Measurements from ENCODE around the gene RAB9A.

The RAB9A gene

DNA sequence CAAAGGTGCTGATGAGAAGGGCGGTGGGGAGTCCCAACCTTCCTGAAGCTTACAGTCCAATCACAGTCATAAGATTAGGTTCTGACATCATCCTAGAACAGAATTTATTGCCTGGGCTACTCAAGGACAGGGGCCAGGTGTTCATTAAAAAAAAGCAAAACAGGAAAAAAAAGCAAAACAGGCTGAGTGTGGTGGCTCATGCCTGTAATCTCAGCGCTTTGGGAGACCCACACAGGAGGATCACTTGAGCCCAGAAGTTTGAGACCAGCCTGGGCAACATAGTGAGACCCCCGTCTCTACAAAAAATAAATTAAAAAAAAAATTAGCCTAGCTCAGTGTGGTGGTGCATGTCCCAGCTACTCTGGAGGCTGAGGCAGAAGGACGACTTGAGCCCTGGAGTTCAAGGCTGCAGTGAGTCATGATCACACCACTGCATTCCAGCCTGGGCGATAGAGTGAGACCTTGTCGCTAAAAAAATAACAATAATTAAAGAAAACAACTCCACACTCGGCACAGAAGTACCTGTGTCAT lies 3.0 kb downstream of the RAB9A start:
- Histone ChIP-seq H3K27ac (replicated peaks) (no peak overlapping the region), H3K4me3 (replicated peaks; ENCODE audit: insufficient read depth, low read length) (no peak overlapping the region), H3K27me3 (ENCODE audit: insufficient read depth, poor library complexity, severe bottlenecking) (peaks cover 3% of the 10 kb centered on the region)
- DNase-seq (ENCODE audit: low read depth in 1 of 2, low spot score in 1 of 2) = no peak
- TF ChIP-seq, protein P1, sequence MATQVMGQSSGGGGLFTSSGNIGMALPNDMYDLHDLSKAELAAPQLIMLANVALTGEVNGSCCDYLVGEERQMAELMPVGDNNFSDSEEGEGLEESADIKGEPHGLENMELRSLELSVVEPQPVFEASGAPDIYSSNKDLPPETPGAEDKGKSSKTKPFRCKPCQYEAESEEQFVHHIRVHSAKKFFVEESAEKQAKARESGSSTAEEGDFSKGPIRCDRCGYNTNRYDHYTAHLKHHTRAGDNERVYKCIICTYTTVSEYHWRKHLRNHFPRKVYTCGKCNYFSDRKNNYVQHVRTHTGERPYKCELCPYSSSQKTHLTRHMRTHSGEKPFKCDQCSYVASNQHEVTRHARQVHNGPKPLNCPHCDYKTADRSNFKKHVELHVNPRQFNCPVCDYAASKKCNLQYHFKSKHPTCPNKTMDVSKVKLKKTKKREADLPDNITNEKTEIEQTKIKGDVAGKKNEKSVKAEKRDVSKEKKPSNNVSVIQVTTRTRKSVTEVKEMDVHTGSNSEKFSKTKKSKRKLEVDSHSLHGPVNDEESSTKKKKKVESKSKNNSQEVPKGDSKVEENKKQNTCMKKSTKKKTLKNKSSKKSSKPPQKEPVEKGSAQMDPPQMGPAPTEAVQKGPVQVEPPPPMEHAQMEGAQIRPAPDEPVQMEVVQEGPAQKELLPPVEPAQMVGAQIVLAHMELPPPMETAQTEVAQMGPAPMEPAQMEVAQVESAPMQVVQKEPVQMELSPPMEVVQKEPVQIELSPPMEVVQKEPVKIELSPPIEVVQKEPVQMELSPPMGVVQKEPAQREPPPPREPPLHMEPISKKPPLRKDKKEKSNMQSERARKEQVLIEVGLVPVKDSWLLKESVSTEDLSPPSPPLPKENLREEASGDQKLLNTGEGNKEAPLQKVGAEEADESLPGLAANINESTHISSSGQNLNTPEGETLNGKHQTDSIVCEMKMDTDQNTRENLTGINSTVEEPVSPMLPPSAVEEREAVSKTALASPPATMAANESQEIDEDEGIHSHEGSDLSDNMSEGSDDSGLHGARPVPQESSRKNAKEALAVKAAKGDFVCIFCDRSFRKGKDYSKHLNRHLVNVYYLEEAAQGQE (IDR thresholded peaks at IDR 0.05; ENCODE audit: insufficient replicate concordance, low read depth) = no peak

DNA sequence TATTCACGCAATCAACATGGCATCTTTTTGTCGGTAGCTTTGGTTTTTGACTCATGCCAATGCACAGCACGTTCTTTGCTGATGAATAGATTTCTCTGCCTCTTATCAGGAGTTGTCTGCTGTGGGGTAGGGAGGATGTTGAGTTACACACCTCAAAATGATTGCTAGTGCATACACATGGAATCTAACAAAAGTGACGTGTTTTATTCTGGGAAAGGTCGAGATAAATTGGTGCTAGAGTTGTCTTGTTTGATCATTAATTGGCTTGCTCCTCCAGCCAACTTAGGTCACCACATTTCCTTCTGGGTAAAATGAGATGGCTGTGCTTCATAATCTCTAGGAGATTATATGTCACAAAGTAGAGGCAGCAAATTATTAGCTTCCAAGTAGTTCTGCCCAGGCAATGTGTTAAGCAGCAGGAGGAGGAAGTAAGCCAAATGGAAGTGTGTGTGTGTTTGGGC lies 3.9 kb downstream of the RAB9A start:
- DNase-seq (ENCODE audit: low read depth in 1 of 2, low spot score in 1 of 2) = no peak
- TF ChIP-seq, protein P1 (IDR thresholded peaks at IDR 0.05; ENCODE audit: insufficient replicate concordance, low read depth) = no peak
- TF ChIP-seq SPI1 (IDR thresholded peaks at IDR 0.05; ENCODE audit: borderline replicate concordance, low read depth) (no peak), GABPA (IDR thresholded peaks at IDR 0.05; ENCODE audit: low read depth) (no peak), POLR2AphosphoS5 (IDR thresholded peaks at IDR 0.05; ENCODE audit: low read depth) (no peak)
- TF ChIP-seq, protein P2, sequence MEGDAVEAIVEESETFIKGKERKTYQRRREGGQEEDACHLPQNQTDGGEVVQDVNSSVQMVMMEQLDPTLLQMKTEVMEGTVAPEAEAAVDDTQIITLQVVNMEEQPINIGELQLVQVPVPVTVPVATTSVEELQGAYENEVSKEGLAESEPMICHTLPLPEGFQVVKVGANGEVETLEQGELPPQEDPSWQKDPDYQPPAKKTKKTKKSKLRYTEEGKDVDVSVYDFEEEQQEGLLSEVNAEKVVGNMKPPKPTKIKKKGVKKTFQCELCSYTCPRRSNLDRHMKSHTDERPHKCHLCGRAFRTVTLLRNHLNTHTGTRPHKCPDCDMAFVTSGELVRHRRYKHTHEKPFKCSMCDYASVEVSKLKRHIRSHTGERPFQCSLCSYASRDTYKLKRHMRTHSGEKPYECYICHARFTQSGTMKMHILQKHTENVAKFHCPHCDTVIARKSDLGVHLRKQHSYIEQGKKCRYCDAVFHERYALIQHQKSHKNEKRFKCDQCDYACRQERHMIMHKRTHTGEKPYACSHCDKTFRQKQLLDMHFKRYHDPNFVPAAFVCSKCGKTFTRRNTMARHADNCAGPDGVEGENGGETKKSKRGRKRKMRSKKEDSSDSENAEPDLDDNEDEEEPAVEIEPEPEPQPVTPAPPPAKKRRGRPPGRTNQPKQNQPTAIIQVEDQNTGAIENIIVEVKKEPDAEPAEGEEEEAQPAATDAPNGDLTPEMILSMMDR (IDR thresholded peaks at IDR 0.05; ENCODE audit: insufficient read depth, low read length) = no peak
- Histone ChIP-seq H3K4me3 (replicated peaks; ENCODE audit: insufficient read depth, low read length) (no peak overlapping the region), H3K27me3 (ENCODE audit: insufficient read depth, poor library complexity, severe bottlenecking) (peaks cover 3% of the 10 kb centered on the region), H3K27ac (replicated peaks) (no peak overlapping the region)

DNA sequence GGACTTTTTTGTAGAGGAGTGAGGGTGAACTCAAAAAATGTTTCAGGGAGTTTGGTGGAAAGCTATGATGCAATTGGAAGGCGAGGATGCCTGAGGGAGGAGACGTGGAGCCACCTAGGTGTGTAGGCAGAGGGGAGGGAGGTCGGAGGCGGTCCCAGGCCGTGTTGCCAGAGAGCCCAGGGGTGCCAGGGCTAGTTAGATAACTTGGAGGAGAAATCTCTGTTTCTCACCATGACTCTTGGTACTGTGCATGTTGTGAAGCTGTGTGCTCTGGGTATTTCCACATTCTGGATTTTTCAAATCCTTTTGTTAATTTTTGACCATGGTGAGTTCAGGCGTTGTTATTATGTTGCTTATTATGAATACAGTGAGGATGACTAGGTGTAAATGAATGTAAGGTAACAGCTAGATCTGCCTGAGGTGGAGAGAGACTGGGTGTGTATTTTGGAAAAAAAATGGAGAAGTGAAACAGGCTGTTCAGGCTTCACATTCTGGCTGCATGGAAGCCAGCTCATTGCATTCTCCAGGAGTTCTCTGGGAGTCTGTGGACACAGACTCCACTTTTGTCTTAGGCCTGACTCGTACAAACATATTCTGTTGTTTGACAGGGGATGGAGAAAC lies 4.5 kb downstream of the RAB9A start:
- Histone ChIP-seq H3K27ac (replicated peaks) (no peak overlapping the region), H3K4me3 (replicated peaks; ENCODE audit: insufficient read depth, low read length) (no peak overlapping the region), H3K27me3 (ENCODE audit: insufficient read depth, poor library complexity, severe bottlenecking) (peaks cover 3% of the 10 kb centered on the region)
- TF ChIP-seq, protein P1 (IDR thresholded peaks at IDR 0.05; ENCODE audit: insufficient replicate concordance, low read depth) = no peak
- TF ChIP-seq SPI1 (IDR thresholded peaks at IDR 0.05; ENCODE audit: borderline replicate concordance, low read depth) (no peak; the same call in 1 of the 2 replicates), POLR2AphosphoS5 (IDR thresholded peaks at IDR 0.05; ENCODE audit: low read depth) (no peak), GABPA (IDR thresholded peaks at IDR 0.05; ENCODE audit: low read depth) (no peak)
- TF ChIP-seq, protein P2 (IDR thresholded peaks at IDR 0.05; ENCODE audit: insufficient read depth, low read length) = no peak
- no peak for DNase-seq (ENCODE audit: low read depth in 1 of 2, low spot score in 1 of 2)

Measured in HL-60 (cell line).